Neural progenitor cell (in vitro differentiated cells): Measurements from ENCODE around the gene KCNIP1.

Experiments used
- EZH2 ChIP-seq: fragments of 200-600 bp; sonication (generic); IDR thresholded peaks from 2 replicates; pipeline ENCODE4 v1.6.1; 2017; ENCODE audit warnings: antibody characterized with exemption, mild to moderate bottlenecking, moderate library complexity
- TF ChIP-seq, protein P1 (sequence below): fragments of 200-600 bp; sonication (generic); IDR thresholded peaks from 2 replicates; pipeline ENCODE4 v1.5.1; 2017; ENCODE audit warnings: antibody characterized with exemption, mild to moderate bottlenecking

DNA sequence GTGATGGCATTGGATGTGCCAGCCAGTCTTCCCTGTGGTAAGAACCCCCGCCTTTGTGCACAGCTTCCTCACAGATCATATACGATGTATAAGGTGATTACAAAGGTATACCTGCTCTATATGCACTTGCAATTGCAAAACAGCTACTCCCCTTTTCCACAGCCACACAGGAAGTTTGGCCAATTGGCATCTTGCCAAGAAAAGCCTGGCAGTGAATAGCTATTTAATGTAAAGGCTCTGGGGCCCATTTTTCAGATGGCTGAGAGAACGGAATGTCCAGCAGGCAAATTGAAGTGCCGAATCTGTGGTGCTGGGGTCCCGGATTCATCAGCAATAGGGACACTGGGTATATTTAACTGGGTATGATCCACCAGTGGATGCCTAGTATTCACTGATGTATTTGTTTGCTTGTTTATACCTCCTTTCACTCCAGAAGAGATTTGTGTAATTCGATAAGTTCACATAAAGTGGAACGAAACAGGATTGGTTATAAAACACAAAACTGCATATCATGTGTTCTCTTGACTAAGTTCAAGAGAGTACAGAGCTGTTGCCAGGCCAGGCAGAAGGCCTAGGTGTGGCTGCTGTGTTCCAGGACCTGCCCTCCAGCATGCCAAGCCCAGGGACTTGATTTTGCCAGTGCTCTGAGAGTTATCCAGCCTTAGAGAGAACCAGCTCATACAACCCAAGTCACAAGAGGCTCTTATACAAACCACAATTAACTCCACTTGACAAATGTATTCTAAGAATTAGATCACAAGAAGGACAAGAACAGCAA is 252.0 kb downstream of the KCNIP1 start:
- TF ChIP-seq, protein P1, sequence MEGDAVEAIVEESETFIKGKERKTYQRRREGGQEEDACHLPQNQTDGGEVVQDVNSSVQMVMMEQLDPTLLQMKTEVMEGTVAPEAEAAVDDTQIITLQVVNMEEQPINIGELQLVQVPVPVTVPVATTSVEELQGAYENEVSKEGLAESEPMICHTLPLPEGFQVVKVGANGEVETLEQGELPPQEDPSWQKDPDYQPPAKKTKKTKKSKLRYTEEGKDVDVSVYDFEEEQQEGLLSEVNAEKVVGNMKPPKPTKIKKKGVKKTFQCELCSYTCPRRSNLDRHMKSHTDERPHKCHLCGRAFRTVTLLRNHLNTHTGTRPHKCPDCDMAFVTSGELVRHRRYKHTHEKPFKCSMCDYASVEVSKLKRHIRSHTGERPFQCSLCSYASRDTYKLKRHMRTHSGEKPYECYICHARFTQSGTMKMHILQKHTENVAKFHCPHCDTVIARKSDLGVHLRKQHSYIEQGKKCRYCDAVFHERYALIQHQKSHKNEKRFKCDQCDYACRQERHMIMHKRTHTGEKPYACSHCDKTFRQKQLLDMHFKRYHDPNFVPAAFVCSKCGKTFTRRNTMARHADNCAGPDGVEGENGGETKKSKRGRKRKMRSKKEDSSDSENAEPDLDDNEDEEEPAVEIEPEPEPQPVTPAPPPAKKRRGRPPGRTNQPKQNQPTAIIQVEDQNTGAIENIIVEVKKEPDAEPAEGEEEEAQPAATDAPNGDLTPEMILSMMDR, result no peak
- no peak for TF ChIP-seq EZH2
